Measurements from ENCODE around the gene DNAJC15. TPM values are rescaled to one million over a fixed set of nuclear protein-coding genes. Genes with fewer than 3 reads are reported as not detected.

The DNAJC15 gene
- total RNA-seq, 4 donors from 2014 or later: 10.5 to 18.3 (median 11.4) TPM

DNA sequence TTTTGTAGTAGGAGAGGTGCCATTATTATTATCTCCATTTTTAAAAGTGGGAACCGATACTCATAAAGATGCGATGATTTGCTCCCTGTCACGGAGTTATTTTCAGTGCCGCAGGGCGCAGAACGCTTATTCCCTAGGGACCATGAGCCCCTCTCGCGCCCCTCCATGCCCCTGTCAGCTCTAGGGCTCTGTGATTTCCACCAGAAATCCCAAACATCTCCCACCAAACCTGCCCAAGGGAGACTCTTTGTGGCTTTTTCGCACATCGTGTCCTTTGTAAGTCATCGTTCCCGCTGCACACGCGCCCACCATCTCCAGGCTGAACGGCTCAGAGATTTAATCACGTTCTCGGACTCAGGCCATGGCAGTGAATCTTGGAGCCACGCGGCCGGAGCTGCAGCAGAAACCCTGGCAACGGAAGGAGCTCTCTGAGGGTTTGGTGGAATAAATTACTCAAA is 105.1 kb downstream of the DNAJC15 start:
- H3K36me3 ChIP-seq: no peaks in the 10 kb centered on the region
- no peak for TF ChIP-seq POLR2A (IDR thresholded peaks at IDR 0.05)
- TF ChIP-seq, protein P1, sequence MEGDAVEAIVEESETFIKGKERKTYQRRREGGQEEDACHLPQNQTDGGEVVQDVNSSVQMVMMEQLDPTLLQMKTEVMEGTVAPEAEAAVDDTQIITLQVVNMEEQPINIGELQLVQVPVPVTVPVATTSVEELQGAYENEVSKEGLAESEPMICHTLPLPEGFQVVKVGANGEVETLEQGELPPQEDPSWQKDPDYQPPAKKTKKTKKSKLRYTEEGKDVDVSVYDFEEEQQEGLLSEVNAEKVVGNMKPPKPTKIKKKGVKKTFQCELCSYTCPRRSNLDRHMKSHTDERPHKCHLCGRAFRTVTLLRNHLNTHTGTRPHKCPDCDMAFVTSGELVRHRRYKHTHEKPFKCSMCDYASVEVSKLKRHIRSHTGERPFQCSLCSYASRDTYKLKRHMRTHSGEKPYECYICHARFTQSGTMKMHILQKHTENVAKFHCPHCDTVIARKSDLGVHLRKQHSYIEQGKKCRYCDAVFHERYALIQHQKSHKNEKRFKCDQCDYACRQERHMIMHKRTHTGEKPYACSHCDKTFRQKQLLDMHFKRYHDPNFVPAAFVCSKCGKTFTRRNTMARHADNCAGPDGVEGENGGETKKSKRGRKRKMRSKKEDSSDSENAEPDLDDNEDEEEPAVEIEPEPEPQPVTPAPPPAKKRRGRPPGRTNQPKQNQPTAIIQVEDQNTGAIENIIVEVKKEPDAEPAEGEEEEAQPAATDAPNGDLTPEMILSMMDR (IDR thresholded peaks at IDR 0.05): no peak
- TF ChIP-seq EP300 (IDR thresholded peaks at IDR 0.05; ENCODE audit: low read depth): no peak
- no peak for TF ChIP-seq POLR2AphosphoS5 (IDR thresholded peaks at IDR 0.05)
- peaks cover 12% of the 10 kb centered on the region for H3K27me3 ChIP-seq
- intact Hi-C loops (cut with DNase I; ENCODE audit: low total_unique reads): no loop called here
- peaks cover 0 to 23% (median 8%) of the 10 kb centered on the region in 4 donors for H3K4me1 ChIP-seq
- DNase-seq: no peak
- in situ Hi-C loops (cut with MboI; ENCODE audit: low pct_ligation_motif_present in 1 of 4, low pct_unique_long_range_greater_than_20kb in 1 of 4, low sequenced_read_pairs in 3 of 4): loop anchor here in 1 of 4 donors (25.0 kb wide), 1 partner anchor 541 kb away; no protein-coding TSS in a partner anchor
- WGBS, 2 donors (ENCODE audit: low coverage in 1 of 2): 64 to 68% methylated on average over 14 to 21 of the region's 21 CpGs
- peak overlapping the region in 3 of 4 donors; percentile 22 to 67 (median 62) for H3K27ac ChIP-seq
- H3K9me3 ChIP-seq: no peaks in the 10 kb centered on the region
- peak overlapping the region in 1 of 4 donors; percentile 5 for H3K4me3 ChIP-seq

DNA sequence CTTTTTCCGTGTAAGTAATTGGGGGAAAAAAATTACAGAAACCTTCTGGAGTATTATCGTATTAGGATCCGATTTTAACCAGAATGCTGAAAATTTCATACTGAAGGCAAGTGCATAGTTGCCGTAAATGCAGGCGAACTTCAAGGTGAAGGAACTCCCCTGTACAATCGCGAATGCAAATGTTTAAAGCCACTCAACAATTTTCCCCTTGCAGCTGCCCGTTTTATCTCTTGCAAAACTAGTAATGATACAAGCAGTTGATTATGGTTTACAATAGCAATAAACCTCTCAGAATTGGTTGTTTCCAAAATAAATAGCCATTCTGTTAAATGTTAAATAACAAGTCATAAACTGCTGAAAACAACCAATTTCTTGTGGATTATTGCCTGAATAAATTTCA is 105.7 kb downstream of the DNAJC15 start:
- TF ChIP-seq POLR2AphosphoS5 (IDR thresholded peaks at IDR 0.05): no peak
- no peak for TF ChIP-seq POLR2A (IDR thresholded peaks at IDR 0.05)

DNA sequence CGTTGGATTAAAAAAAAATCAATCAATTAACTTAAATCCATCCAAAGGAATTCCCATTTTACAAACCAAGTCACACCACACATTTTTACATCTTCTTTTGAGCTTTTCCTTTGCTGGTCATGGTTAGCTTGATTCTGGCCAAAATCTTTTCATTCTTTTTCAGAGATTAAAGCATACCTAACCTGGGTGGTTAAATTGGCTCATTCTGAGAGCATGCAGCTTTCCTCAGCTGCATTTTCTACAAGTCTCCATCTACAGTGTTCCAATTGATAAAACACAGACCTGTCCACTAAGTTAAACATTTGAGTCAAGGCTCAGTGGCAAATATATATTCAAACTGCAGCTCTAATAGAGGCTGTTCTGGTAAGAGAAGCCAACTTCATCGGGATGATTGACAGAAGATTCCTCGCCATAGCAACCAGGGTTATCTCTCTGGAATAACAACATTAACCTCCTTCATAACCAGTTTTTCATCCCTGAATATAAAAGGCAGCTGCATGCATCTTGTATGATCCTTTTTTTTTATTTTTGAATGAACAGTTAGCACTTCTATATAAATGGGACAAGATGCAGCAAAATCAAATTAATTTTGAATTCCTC is 106.2 kb downstream of the DNAJC15 start:
- peaks cover 0 to 23% (median 8%) of the 10 kb centered on the region in 4 donors for H3K4me1 ChIP-seq
- no peak for DNase-seq
- no peak overlapping the region for H3K4me3 ChIP-seq
- no peaks in the 10 kb centered on the region for H3K9me3 ChIP-seq
- TF ChIP-seq, protein P1 (IDR thresholded peaks at IDR 0.05): no peak
- no peak for TF ChIP-seq POLR2A (IDR thresholded peaks at IDR 0.05)
- TF ChIP-seq POLR2AphosphoS5 (IDR thresholded peaks at IDR 0.05): no peak
- no peak for TF ChIP-seq EP300 (IDR thresholded peaks at IDR 0.05; ENCODE audit: low read depth)
- intact Hi-C loops (cut with DNase I; ENCODE audit: low total_unique reads): no loop called here
- in situ Hi-C loops (cut with MboI; ENCODE audit: low pct_ligation_motif_present in 1 of 4, low pct_unique_long_range_greater_than_20kb in 1 of 4, low sequenced_read_pairs in 3 of 4): loop anchor here in 1 of 4 donors (25.0 kb wide), 1 partner anchor 542 kb away; no protein-coding TSS in a partner anchor
- 32 to 44% methylated on average over 1 to 3 of the region's 3 CpGs for WGBS, 2 donors (ENCODE audit: low coverage in 1 of 2)
- H3K36me3 ChIP-seq: no peaks in the 10 kb centered on the region
- H3K27me3 ChIP-seq: peaks cover 12% of the 10 kb centered on the region
- H3K27ac ChIP-seq: no peak overlapping the region

More for the DNA sequence above, 105.7 kb downstream of the DNAJC15 start:
- Histone ChIP-seq H3K9me3 (no peaks in the 10 kb centered on the region), H3K27me3 (peaks cover 12% of the 10 kb centered on the region), H3K4me3 (peak overlapping the region in 1 of 4 donors; percentile 5), H3K4me1 (peaks cover 0 to 23% (median 8%) of the 10 kb centered on the region in 4 donors), H3K27ac (peak overlapping the region in 2 of 4 donors; percentile 22 to 67), H3K36me3 (no peaks in the 10 kb centered on the region)
- WGBS, 2 donors (ENCODE audit: low coverage in 1 of 2): 31 to 36% methylated on average over 6 to 8 of the region's 8 CpGs
- intact Hi-C loops (cut with DNase I; ENCODE audit: low total_unique reads) (no loop called here), in situ Hi-C loops (cut with MboI; ENCODE audit: low pct_ligation_motif_present in 1 of 4, low pct_unique_long_range_greater_than_20kb in 1 of 4, low sequenced_read_pairs in 3 of 4) (loop anchor here in 1 of 4 donors (25.0 kb wide), 1 partner anchor 542 kb away; no protein-coding TSS in a partner anchor)
- DNase-seq: no peak

DNA sequence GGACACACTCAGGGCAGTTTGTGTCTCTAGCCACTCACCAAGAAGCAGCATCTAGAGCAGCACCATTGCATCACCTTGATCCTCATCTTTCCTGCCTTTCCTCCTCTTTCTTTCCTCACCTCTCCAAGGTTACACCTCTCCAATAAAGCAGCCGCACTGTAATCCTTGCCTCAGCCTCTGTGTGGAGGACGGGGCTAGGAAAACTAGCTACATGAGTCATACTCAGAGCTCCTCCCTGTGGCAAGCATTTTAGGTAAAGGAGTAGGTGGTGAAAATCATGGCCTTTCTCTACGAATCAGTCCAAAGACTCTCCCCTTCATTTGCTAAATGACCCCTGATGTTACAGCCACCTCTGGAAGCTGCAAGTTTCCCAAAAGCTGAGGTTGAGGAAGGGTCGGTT is 108.9 kb downstream of the DNAJC15 start:
- Histone ChIP-seq H3K27me3 (peaks cover 12% of the 10 kb centered on the region), H3K9me3 (no peaks in the 10 kb centered on the region), H3K36me3 (no peaks in the 10 kb centered on the region), H3K4me3 (no peak overlapping the region), H3K4me1 (peaks cover 0 to 23% (median 8%) of the 10 kb centered on the region in 4 donors), H3K27ac (no peak overlapping the region)
- WGBS, 2 donors (ENCODE audit: low coverage in 1 of 2): 47 to 73% methylated on average over 2 to 4 of the region's 4 CpGs
- peak; percentile 42 for DNase-seq
- intact Hi-C loops (cut with DNase I; ENCODE audit: low total_unique reads): no loop called here
- in situ Hi-C loops (cut with MboI; ENCODE audit: low pct_ligation_motif_present in 1 of 4, low pct_unique_long_range_greater_than_20kb in 1 of 4, low sequenced_read_pairs in 3 of 4): loop anchor here in 1 of 4 donors (25.0 kb wide), 1 partner anchor 545 kb away; no protein-coding TSS in a partner anchor
- no peak for TF ChIP-seq POLR2AphosphoS5 (IDR thresholded peaks at IDR 0.05)
- TF ChIP-seq, protein P1 (IDR thresholded peaks at IDR 0.05): peak in 4 of 5 experiments; percentile 16 to 56 (median 25)

All from transverse colon (tissue), 4 donors.